NCI-H446 treated with DMSO at 0.1 percent for 48 hours (cell line): Measurements from ENCODE around the gene CPE.

Experiments used
- DNase-seq: peaks from one replicate; lab custom pipeline; 2025; lab: John Stamatoyannopoulos, UW

CPE gene

DNA sequence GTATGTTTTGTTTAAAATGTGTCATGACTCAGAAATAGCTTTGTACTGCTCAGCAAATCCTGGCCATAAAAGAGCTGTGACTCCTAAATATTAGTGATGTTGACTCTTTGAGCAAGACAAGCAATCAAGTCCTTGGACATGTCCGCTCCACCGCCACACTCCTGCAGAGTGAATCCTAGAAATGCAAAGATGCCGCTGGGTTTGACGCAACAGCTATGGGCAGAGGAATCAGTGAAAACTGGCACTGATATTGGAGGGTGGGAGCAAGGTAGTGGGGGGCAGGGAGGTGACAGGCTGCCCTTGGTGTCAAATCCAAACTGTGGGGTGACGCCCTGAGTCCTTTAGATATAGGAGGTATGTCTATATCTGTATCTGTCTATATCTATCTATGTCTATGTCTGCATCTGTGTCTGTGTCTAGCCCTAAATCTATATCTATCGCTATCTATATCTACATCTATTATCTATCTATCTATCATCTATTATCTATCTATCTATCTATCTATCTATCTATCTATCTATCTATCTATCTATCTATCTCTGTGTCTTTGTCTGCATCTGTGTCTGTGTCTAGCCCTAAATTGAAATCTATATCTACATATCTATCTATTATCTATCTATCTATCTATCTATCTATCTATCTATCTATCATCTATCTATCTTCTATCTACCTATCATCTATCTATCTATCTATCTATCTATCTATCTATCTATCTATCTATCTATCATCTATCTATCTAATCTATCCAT is 129.7 kb downstream of the CPE start:
- no peak for DNase-seq

DNA sequence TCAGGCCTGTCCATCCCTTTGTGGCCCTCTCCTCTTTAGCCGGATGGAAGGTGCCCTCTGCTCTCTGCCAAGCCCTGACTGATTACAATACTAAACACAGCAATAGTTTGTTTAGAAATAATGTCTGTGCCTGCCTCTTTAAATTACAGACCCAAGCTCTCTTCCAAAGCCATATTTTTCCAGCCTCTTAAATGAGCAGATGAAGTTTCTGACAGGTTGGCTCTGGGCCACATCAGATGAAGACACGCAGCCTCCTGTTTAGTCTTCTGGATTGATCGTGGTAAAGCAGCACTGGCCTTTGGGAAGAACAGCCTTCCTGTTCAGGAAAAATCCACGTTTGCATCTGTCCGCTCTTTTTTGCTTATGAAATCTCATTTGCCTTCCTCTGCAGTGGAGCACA is 133.6 kb downstream of the CPE start:
- peak; percentile 33 for DNase-seq

DNA sequence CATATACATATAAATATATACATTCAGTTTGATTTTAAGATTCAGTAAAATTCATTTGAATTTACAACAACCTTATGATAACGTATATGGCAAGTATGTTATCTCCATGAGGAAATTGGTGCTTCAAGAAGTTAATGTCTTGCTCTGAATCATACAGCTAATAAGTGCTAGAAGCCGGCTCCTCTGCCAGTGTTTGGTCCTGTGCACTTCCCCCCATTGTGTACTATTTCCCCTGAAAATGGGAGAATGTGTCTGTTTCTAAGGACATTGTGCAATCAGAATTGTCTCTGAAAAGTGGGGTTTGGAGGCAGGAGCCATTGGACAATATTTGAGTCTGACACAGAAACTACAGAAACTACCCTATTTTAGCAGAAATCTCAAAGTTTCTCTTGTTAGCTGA is 135.9 kb downstream of the CPE start:
- no peak for DNase-seq

DNA sequence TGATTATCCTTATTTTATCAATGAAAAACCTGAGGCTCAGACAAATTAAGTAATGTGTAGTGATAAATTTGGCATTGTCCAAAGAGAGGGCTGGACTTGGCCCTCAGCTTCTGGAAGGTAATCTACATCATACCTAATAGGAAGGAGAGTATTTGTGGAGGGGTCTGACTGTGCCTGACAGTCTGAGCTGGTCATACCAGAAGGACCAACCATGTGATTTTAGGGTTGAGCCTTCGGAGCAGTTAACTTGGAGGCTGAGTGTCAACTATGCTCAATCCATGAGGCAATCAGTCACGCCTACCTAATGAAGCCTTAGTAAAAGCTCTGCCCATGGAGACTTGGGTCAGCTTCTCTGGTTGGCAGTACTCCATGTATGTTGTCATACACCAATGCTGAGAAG is 136.4 kb downstream of the CPE start:
- no peak for DNase-seq

DNA sequence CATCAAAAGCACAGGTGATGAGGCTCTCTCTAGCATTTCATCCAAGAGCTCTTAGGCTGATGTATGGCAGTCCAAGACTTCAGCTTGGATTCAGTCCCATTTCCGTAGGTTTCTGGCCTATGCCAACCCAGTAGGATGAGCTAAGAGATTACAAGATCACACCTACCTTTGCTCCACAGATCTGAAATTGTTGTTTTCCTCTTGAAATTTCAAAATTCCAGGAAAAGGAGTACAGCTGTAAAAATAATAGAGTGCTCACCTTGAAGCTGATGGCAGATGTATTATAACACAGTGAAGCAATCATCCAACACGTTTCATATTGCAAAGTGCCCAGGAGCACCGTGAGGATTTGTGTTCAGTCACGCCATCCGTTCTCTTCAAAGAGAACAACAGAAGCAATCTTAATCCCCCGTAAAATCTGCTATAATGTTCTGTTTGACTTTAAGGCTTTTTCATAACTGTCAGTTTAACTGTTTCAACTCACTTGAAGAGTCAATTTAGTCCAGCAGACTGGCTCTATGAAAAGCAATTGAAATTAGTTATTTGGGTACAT is 137.5 kb downstream of the CPE start:
- no peak for DNase-seq

DNA sequence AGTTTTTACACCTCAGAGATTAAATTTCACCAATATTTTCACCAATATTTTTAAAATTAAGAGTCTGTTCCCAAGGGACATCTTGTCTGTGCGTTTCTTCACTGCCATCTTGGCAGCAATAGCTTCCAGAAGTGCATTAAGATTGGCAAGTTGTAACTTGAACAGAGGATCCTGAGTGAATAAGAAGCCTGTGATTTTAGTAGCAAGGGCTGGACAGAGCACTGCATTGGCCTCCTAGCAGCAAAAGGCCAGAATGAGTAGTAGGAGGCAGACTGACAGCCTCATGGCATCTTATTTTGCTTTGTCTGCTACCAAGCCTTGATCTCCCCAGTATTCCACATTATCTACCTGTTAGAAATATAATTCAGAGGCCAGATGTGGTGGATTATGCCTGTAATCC is 138.4 kb downstream of the CPE start:
- DNase-seq = no peak

DNA sequence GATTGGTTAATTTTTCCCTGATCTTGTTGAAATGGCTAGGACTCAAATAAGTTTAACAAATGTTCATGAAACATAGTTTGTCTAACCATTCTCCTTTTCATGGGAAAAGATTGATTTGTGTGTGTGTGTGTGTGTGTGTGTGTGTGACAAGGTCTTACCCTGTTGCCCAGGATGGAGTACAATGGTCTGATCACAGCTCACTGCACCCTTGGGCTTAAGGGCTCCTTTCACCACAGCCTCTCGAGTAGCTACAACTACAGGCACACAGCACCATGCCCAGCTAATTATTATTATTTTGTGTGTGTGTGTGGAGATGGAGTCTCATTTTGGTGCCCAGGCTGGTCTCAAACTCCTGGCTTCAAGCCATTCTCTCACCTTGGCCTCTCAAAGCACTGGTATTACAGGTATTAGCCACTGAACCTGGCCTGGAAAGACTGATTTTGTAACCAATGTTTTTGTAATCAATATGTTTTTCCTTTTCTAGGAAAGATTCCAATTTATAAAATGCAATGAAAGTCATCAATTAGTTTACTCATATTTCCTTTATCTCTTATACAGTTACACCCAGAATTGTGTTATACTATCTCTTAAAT is 139.3 kb downstream of the CPE start:
- DNase-seq = no peak

DNA sequence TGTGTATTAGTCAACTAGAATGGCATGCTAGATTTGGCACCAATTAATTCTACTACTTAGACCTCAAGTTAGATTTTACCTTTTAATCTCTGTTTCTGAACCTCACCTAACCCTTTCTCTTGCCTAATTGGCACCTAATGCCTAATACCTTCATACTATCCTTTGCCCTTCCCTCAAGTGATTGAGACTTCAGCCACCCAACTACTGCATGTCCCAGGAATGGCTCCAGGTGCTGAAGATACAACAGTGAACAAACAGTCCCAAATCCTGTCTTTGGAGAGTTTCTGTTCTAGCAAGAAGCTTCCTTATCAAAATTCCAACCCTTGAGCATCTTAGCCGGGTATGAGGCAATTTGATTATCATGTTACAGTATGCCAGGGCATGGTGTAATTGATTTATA is 139.9 kb downstream of the CPE start:
- DNase-seq = no peak

DNA sequence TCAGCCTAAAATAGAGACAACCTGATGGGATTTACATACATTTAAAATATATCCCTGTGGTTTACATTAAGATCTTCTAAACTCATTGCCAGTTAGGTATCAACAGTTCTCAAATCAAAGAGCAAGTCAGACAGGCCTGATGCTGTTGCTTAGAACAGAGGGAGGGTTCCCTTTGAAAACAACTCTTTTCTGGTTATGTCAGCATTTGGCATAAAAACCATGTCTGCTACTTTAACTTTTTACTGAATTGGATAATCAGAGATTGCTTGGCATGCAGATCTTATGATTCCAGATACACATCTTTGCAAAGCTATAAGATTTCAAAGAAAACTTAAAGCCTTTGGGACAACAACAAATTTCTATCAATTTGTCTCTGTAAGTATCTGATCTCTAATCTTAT is 140.8 kb downstream of the CPE start:
- no peak for DNase-seq

DNA sequence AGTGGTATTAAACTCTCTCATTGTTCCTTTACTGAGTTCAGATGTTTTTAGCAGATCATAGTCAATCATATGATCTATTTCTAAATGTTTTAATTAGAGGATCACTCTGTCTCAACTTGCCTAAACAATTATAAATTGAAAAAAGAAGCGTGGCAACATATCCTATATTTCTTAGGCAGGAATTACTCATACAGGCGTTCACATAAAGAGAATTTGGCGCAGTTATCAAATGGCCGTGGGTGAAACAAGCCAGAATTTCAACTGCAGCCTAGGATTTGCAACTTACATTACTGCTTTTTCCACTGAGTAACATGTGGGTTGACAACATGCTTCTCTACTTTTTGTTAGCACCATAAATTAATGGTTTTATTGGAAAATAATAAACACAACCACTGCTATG is 141.3 kb downstream of the CPE start:
- DNase-seq = no peak

DNA sequence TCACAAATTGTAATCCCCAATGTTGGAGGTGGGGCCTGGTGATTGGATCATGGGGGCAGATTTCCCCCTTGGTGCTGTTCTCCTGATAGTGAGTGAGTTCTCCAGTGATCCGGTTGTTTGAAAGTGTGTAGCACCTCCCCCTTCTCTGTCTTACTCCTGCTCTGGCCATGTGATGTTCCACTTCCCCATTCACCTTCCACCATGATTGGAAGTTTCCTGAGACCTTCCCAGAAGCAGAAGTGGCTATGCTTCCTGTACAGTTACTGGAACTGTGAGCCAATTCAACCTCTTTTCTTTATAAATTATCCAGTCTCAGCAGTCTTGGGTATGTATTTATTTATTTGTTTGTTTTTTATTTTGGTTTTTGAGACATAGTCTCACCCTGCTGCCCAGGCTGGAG is 143.2 kb downstream of the CPE start:
- DNase-seq = no peak

DNA sequence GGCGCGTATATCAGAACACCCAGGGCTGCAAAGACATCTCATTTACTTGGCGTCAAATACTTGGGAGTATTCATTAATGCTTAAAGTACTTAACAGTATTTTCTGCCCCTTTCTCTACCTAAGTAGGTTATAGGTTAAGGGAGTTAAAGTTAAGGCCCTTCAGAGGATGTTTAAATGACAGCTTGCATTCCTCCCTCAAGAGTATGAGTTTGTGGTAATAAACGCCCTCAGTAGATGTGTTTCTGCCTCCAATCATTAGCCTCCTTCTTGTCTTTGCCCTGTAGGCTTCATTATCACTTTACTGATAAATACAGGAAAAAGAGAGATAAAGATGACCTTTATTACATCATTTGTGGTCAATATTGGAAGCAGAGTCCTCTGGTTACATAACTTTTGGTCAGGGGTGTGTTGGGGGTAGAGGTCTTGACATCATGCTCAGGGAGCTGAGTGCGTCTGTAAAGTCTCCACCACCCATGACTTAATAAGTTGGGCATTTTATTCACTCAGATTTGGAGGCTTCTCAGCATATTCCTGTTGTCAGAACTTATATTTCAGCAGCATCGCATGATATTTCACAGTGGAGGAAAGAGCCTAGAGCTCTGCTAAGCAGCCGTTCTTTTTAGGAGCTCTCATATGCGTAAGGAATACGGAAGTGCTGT is 145.9 kb downstream of the CPE start:
- DNase-seq = no peak

DNA sequence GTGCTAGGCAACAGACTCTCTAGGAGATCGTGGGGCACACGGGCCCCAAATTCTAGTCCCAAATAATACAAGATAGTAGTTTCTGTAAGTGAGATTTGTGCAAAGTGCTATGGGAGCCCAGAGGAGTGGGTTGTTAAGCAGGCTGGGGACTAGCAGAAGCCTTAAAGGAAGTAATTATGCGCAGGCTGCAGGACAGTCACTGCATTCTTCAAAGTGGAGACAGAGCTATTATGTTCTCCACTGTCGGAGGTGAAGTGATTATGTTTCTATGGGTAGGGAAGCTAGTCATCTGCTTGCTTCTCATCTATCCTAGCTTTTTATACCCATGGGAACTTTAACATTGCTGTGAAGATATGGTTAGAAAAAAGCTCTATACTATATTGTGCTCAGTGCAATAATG is 154.2 kb downstream of the CPE start:
- DNase-seq = no peak

DNA sequence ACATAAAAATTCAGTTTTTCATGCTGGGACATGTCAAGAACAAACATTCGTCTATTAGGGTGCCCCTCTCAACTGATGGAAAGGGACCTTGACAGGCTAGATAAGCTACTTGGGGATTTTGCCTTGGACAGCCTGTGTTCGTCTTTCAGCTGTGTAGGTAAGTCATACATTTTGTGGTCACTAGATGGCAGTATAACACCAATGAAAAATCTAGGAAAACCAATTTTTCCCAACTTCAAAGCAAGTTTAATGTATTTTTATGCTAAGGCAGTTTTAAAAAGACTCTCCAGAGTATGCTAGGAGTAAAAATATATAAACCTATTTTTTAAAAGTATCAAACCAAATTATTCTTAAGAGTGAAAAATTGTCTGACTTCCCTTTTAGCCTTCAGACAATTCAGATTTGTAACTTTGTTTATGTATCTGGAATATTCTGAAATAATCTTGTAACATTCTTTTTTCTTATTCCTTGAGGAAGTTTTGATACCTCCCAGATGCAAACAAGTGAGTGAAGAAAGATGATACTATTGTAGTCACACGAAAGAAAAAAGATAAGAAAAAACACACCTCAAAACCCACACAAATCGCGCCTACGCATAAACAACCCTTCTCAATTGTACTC is 158.3 kb downstream of the CPE start:
- no peak for DNase-seq

DNA sequence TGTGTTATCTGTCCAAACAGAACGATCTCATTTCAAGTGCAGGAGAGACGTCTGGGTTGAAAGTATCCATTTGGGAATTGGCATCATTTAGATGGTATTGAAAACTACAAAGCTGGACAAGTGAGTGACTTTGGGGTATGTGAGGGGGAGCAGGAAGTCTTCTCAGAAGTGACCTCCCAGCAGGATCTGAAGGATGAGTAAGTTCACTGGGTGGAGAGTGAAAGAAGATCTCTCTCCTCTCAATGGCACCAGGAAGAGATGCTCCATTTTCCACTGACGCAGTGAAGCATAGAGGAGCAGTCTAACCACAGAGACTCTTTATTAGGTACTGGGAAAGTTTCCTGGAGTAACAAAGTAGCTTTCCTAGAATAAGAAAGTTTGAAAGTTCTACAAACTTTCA is 161.0 kb downstream of the CPE start:
- no peak for DNase-seq

DNA sequence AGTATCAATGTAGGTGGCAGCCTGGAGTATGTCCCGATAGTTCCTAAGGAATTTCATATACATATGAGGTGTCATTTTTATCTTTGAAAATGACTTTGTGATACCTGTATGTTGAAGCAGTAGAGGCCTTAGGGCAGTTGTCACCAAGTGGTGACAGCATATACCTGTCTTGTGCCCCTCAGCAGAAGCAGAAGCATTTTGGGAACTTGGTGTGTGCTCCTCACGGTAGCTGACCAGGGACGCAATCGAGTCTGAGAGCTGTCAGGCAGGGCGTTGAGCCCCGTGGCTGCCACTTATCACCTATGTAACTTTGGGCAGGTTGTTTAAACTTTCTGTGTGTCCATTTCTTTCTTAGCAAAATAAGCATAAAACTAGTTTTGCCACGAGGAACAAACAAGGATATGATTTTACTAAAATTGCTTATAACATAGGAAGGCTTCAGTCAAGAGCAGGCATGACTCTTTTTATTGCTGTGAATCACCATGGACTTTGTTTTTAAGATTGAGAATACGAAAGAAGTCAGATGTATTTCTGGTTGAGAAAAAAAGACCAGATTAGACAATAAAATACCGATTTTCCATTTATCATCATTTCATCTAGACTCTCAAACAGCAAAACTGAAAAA is 161.5 kb downstream of the CPE start:
- no peak for DNase-seq

DNA sequence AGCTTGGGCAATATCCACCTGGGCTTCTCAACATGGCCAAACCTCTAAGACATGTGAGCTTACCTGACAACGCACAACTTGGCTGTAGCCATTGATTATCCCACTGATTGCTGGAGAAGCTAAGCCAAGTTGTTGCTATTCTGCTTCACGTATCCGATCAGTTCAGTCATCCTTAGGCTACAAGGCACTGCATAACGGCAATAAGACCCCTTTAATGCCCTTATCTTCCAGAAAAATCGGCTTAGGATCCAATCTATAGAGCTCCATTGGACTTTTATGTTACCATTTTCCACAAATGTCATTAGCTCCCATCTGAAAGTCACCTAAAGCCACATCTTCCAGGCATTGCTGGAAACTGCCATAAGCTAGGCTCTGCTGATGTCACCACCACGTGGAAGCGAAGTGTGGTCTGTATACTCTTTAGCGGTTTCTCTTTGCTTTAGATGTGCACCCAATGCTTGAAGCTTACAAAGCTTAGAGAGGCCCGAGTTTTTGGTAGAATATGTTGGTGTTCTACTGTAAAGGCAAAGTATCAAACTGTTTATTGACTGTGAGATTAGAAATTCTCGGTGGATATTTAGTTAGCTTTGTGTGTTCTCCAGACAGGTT is 163.1 kb downstream of the CPE start:
- DNase-seq = no peak

DNA sequence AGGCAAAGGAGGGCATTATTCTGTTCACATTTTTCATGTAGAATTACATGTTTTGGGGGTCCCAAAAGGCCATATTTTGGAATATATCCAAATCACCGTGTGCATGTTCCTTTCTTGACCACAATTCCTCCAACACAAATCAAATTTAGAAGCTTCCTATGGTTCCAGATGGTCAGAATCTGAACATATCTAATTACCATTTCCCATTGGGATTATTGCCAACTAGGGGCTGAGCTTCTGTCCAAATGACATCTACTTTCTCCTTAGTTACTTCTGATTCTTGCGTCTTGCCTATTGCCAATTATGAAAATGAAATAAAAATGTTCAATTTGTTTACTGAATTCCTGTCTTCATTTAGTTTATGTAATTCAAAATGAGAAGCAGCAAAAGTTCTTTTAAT is 163.7 kb downstream of the CPE start:
- peak; percentile 73 for DNase-seq
